ENCODE measurements around the gene ENTREP3.

The ENTREP3 gene

DNA sequence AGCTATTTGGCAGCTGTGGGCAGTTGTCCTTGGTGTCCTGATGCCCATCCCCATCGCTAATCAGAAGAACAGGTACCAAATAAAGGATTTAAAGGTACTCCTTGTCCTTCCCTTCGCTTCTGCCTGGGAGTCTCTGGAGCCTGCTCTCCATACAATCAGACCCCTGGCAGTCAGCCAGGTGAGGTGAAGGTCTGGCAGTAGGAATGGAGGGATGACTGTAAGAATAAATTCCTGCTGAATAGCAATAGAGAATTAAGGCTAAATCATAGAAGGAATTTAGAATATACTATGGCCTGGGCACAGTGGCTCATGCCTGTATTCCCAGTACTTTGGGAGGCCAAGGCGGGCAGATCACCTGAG lies 56.8 kb downstream of the ENTREP3 start:
- DNase-seq (ENCODE audit: low spot score), result no peak

DNA sequence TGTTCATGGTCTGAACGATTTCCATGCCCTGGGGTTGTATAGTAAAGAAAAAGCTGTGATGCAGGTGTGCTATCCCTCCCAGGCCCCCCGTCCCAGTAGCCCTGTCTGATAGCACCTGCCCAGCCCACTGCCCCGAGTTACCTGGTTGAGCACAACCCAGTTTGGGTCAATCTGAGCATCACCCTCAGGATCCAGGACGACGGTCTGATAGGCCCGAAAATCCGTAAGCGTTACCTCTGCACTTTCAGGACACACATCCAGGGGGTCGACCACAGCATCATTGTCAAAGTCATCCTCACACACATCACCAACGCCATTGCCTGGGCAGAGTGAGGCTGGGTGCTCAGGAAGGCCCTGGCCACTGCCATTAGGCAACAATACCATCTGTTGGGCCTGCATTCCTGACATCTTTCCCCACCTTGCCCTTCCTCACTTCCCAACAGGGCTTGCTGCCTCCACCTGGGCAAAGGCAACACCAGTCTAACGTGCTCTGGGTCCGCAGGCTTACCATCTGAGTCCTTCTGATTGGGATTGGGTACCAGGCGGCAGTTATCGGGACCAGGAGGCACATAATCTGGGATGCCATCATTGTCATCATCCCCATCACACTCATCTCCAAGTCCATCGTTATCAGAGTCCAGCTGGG lies 57.3 kb downstream of the ENTREP3 start:
- no peak for DNase-seq (ENCODE audit: low spot score)

All from SW480 (cell line).